ENCODE results near the gene ATXN7L2.

- no peak for TF ChIP-seq CTCF (IDR thresholded peaks at IDR 0.05; ENCODE audit: poor library complexity)
- TF ChIP-seq EZH2 (IDR thresholded peaks at IDR 0.05; ENCODE audit: borderline replicate concordance), result no peak
- TF ChIP-seq EZH2phosphoT487 (IDR thresholded peaks at IDR 0.05; ENCODE audit: low read depth, severe bottlenecking, unreplicated experiment), result no peak
These were observed 18.1 kb downstream of the ATXN7L2 start for GRCh38 chr1:109501644-109502363.

Data from hepatocyte (in vitro differentiated cells).